HG03521 (cell line): ENCODE data around the gene CCDC90B.
A peak's percentile ranks its signal among the peaks of the same experiment; 100 is the strongest.
"Not testable (repeated sequence)": the region's sequence is repeated elsewhere in the genome, so short reads cannot be mapped to it uniquely, and the experiment has no call there.

ENCODE experiments used
- ATAC-seq: cut with Tn5 transposase; IDR thresholded peaks from one replicate; pipeline ENCODE4 v1.9.1; 2021; ENCODE audit warnings: mild to moderate bottlenecking, moderate library complexity; ENCODE audit not compliant: unreplicated experiment

CCDC90B gene

DNA sequence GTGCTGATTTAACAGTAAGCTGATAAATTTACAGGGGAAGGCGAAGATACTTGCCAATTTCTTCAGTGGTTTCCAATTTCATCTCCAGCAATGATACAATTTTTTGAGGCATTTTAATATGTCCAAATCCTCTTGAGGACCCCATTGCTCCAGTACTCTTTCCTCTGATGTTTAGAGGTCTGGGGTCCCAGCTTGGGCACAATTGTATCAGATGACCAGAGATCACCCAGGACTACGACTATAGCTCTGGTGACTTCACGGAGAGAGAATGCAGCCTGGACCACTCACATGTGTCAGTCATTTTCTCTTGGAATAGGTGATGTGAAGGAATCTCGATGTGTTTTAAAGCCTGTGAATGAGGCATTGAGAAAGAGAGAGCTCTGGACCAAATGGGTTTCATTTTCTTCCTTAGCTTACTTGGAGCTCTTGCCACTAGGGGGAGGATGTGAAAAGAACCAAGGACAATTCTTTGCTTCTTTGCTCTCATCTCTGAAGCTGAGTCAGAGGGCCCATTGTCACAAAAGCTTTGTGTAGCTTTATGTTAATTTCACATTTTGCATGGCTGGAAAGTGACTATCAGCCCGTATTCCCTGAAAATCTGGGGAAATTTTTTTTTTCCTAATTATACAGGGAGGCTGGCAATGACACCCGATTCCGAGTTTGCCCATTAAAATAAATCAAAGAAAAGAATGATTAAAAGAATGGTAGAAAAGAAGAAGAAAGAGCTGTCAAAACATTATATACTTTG is 6.7 kb upstream of the CCDC90B start:
- ATAC-seq: peak; percentile 63

DNA sequence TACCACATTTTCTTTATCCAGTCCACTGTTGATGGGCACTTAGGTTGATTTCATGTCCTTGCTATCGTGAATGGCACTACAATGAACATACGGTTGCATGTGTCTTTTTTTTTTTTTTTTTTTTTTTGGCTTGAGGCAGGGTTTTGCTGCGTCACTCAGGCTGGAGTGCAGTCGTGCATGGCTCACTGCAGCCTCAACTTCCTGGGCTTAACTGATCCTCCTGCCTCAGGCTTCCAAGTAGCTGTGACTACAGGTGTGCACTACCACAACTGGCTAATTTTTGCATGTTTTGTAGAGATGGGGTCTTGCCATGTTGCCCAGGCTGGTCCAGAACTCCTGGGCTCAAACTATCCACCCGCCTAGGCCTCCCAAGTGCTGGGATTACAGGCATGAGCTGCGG is 1.5 kb upstream of the CCDC90B start:
- no peak for ATAC-seq

DNA sequence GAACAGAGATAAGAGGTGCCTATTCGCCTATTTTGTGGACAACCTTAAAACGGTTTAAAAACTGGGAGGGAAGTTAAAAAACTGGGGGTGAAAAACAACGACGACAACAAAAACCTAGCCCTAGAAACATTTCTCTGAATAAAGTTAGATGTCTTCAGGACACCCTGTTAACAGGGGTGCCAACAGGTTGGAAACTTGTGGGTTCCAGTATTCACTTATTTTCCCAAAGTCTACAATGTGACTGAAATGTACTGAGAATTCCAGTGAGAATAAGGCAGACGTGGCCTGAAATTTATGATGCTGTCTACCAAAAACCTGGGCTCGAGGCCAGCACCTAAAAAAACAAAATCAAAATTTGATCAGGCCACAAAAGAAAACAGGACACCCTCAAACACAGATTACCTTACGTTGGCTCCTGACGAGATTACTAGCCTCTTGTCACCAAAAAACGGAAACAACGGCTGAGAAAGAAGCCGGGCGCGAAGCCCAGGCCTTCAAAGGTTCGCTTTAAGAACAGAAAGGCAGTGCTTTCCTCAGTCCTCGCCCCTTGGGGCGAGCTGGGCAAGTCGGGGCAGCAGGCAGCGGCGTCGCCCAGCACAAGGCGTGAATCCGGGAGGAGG is 906 bp downstream of the CCDC90B start:
- ATAC-seq: peak; percentile 27

DNA sequence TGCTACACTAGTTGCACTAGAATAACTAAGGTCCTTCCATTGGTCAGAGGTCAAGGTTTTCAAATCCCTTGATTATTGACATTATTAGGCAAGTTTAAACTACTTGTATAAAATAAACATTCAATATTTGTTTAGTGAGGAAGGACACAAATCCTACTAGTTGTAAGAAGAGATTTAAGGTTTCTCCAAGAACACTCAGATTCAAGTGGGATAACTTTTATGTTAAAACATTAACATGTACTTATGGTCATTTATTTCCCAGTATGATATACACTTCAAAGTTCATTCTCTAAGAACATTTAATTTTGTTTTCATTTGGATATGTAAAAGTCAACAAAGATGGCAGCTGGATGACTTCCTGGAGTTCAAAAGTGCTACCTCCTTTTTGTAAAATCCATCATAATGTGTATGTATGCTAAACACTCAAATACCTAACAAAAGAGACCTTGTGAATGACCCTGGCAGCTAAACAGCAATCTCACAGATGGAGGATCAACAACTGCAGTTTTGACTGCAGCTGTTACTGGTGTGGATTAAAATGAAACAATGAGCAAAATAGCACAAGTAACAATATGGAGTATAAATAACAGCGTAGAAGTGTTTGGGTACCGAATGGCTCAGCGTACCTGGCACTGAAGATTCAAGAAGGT is 1.5 kb downstream of the CCDC90B start:
- no peak for ATAC-seq

DNA sequence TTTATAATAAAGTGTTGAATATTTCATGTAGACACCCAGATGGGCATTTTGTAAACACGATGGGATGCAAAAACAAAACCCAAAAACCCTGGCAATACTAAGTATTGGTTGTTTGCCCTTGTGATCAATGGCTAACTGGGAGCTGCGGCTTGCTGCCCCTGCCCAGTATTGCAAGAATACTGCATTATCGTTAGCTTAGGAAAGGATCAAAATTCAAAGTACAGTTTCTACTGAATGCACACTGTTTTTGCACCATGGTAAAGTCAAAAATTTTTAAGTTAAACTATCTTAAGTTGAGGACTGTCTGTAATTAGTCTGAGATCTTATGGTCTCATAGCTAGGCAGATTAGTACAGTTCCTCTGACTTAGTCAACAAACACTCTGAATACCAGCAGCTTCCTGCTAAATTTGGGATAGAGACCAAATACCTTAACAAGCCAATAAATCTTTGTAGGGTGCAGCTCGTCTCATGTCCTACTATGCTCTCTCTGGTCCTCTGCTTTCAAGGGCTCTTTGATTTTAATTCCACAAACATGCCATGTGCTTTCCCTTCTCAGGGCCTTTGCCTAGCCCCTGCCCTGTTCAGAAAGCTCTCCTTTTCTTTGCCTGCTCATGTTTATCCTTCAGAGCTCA is 4.0 kb downstream of the CCDC90B start:
- no peak for ATAC-seq

DNA sequence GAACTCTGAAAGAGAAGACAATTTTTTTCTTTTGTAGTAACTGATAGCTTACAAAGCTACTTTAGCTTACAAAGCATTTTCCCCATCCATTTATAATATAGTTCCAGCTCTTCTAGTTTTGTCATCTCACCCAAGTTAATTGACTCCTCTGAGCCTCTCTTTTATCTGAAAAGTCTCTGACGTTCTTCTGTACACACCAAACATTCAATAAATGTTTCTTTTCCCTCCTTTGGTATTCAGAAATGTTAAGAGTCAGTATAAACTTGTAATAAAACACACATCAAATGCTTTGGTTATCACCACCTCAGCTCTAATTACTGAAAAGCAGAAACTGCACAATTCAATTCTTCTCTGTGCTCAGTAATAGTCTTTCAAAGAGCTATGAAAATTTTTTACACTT is 5.9 kb downstream of the CCDC90B start:
- ATAC-seq: no peak

DNA sequence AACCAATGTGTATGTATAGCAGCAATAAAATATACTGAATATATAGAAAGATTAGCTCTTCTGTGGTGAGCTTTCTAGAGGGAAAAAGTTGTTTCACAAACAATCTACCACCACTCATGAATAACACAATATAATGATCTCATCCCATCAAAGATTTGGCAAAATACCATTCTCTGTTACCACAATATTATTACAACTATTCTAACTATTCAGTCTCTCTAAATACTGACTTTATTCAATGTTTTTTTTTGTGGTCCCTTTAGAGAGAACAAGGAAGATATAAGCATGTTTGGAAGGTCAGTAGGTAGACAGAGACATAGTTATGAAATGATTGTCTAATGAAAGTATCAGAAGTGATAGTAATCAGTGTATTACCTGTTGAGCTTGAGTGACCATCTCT is 7.8 kb downstream of the CCDC90B start:
- no peak for ATAC-seq

DNA sequence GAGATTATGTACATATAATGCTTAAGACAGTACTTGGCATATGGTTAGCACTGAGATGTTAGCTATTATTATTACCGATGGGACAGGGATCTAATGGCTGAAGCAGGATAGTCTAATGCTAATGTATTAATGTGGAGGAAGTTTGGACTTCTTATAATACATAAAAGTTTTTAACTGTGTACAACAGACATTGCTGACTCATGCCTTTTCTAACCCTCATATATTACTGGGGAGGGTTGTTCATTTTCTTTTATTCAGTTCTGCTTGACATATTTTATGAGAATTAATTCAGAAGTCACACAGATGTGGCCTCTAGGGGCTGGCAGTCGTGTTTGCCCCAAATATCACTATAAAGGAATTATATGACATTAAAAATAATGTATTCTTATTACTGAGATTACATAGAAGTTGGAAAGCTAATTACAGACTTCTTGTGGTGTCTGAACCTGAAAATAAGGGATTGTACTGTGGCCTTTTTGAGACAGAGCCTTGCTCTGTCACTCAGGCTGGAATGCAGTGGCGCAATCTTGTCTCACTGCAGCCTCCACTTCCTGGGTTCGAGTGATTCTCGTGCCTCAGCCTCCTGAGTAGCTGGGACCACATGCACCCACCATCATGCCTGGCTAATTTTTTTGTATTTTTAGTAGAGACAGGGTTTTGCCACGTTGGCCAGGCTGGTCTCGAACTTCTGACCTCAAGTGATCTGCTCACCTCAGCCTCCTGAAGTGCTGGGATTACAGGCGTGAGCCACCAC is 10.1 kb downstream of the CCDC90B start:
- no peak for ATAC-seq

DNA sequence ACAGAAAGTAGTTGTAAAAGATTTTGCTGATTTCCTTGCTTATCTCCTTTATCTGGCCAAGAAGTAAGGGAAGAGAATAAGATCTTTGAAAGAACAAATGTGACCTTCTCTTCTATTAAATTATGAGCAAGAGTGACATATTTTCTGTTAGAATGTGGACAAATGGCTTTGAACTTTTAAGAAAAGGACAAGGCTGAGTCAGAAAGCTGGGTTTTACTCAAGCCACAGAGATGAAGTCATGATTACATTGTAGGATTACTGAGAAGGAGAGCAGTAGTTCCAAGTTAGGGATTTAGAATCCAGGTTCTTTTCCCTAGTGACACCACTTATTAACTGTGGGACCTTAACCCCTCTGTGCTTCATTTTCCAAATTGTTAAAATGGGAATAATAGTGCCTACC is 13.5 kb downstream of the CCDC90B start:
- ATAC-seq: no peak

DNA sequence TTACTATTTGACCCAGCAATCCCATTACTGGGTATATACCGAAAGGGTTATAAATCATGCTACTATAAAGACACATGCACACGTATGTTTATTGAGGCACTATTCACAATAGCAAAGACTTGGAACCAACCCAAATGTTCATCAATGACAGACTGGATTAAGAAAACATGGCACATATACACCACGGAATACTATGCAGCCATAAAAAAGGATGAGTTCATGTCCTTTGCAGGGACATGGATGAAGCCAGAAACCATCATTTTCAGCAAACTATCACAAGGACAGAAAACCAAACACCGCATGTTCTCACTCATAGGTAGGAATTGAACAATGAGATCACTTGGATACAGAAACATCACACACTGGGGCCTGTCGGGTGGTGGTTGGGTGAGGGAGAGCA is 14.4 kb downstream of the CCDC90B start:
- ATAC-seq: not testable (repeated sequence)

DNA sequence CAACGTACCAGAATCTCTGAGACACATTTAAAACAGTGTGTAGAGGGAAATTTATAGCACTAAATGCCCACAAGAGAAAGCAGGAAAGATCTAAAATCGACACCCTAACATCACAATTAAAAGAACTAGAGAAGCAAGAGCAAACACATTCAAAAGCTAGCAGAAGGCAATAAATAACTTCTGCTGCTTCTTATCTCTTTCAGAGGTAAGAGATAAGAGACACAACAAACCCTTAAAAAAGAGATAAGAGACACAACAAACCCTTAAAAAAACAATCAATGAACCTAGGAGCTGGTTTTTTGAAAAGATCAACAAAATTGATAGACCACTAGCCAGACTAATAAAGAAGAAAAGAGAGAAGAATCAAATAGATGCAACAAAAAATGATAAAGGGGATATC is 17.1 kb downstream of the CCDC90B start:
- ATAC-seq: not testable (repeated sequence)

DNA sequence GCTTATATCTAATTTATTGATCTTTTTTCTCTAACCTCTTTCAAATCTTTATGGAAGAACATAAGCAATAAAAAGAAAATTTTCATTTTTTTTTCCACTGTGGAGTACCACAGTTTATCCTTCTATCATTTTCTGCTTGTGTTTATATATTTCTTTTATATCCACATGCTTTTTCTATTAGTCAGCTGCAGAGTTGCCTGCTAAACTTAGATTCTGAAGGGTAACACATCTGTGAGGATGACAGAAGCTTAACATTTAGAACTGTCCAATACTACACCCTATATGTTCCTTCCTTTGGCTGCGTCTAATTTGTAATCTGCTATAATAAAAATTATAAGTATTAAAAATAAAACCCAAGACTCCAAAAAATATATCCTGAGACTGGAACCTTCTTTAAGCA is 20.8 kb downstream of the CCDC90B start:
- ATAC-seq: no peak

DNA sequence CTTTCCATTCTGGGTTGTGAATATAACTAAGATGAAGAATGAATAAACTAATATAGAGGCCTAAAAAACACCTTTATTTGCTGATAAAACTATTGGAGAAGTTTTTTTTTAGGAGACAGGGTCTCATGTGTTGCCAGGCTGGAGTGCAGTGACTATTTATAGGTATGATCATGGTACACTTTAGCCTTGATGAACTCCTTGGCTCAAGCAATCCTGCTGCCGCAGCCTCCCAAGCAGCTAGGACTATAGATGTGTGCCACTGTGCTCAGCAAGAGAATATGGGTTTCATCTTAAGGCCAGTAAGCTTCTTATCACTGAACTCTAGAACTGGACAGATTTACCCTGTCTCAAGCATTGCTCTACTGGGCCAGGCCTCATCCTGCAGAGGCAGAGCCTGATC is 26.6 kb downstream of the CCDC90B start:
- ATAC-seq: no peak

DNA sequence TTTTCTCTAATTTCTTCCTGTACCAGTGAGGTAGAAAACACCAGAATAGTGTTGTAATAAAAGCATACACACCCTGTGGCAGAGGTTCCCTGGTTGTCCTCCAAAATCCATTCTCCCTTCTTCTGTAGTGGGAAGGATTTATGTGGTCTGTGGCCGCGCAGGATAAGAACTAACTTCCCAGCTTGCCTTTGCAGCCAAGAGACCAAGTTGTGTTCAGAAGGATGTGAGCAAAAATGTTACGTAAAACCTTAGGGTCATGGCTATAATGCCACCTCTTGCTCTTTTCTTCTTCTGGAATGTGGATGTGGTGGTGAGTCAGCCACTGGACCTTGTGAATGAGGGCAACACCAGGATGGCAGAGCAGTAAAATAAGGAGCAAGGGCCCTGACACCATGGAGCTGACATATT is 28.4 kb downstream of the CCDC90B start:
- ATAC-seq: no peak

DNA sequence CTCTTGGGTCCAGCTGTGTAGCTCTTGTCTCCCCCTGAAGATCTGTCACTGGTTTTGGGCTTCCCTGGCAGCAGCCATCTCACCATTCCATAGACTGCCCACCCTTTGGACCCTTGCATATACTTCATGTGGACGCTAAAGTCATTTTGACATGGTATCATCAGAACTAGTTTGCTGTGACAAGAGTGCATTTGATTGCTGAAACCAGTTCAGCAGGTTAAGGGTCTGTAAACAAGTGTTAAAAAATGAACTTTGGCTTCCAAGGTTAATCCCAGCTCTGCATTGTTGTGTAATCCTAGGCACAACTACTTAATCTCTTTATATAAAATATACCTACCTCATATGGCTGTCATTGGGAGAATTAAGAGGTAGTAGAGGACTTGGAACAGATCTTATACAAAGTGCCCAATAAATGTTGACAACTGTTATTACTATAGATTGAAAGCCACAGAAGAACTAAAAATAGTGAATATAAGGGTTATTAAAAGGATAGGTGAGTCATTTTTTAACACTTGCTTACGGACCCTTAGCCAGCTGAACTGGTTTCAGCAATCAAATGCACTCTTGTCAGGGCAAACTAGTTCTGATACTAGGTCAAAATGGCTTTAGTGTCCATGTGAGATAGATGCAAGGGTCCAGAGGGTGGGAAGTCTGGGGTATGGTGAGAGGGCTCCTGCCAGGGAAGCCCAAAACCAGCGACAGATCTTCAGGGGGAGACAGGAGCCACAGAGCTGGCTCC is 29.4 kb downstream of the CCDC90B start:
- ATAC-seq: no peak

DNA sequence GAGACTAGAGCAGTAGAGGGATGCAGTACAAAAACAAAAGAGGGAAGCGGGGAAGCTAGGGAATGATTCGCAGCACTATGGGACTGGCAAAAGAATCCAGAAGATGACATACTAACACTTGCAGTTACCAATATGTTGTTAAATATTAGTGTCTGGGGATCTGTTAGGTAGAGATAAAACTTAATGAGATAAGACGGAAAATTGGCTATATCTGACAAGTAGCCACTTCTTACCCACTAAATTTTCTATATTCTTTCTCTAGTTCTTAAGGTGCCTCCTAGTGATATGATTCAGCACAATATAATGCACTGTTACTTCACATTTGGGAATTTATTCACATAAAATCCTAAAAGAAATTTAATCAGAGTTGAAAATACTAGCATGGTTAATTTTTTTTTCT is 30.8 kb downstream of the CCDC90B start:
- no peak for ATAC-seq

DNA sequence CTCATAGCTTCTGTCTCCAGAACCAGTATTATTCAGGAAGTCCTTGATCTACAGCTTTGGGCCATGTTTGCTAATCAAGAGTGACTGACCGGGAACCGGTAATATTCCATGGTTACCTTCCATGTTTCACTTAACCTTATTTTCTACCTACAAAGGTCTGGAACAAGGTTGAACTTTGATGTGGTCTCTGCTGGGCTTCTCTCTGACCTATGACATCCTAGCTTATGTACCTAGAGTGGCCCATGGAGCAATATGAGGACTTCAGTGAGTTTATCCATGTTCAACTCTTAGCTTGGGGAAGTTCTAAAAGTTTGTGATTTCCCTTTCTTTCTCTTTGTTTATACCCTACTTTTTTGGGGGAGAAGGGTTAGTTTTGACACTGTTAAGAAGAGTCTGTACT is 33.2 kb downstream of the CCDC90B start:
- no peak for ATAC-seq

DNA sequence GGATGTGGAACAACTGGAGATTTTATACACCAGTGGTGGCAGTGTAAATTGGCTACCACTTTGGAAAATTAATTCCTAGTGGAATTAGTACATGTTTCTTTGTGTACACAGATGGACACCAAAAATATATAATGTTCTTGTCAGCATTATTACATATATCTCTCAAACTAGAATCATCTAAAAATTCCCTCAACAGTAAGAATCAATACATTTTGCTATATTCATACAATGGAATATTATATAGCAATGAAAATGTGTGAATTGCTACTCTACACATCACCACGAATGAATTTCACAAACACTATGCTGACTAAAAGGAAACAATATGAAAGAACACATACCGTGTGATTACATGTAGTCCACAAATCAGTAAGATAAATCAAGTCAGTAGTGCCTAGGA is 33.9 kb downstream of the CCDC90B start:
- no peak for ATAC-seq

DNA sequence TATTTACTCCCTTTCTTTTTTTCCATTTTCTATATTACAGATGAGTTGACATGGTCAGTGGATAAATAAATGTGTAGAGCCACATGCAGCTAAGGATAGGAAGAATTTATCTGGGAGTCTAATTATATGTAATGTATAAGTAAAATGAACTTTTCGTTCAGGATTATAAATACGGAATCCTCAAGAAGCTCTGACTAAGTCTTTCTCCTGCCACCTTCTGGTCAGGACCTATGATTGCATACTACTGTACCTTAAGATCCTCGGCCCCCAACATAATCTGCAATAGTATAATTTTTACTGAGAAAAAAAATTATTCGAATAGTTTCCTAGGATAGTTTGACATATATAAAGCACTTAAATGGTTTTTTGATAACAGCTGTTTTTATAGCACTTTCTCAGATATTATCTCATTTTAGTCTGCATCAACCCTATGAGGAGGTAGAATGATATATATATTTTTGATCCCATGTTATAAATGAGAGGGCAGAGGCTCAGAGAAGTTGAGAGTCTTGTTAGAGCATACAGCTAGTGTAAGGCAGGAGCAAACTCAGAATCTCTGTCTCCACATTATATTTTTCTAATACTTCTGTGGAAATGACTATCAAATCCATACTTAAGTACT is 36.1 kb downstream of the CCDC90B start:
- ATAC-seq: no peak

DNA sequence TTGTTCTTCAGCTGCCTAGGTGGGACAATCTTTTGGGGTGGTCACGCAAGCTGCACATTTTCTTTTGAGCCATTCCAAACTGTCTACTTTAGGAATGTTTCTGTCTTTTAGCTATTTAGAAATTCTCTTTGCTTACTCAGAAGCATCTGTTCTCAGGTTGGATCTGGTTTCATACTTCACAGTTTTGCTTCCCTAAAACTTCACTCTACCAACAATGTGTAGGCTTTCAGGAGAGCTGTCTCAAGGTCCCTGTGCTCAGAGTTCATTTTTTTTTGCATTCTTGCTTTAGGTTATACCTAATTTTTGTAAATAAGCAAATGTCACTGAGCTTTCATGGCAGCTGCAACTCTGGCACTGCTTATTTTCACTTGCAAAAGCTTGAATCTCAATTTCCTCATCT is 36.7 kb downstream of the CCDC90B start:
- no peak for ATAC-seq
